Stimulated activated naive CD4-positive, alpha-beta T cell treated with Interleukin-2 at 50 U/mL for 16 hours (primary cell): ENCODE results near the gene SPOCK3.
"Not testable (repeated sequence)": the region's sequence is repeated elsewhere in the genome, so short reads cannot be mapped to it uniquely, and the experiment has no call there.

Experiments
- DNase-seq: peaks from one replicate; lab custom pipeline; 2025; lab: John Stamatoyannopoulos, UW

Gene SPOCK3

GRCh38 chr4:167234316-167234881 lies at the start of gene SPOCK3:
Gene SPOCK3, minus strand, starts transcription at chr4:167234494.
- DNase-seq = no peak

GRCh38 chr4:167282171-167282864 lies 48.0 kb upstream of the SPOCK3 start:
- no peak for DNase-seq

GRCh38 chr4:167281545-167281944 lies 47.3 kb upstream of the SPOCK3 start:
- DNase-seq = not testable (repeated sequence)

GRCh38 chr4:167274351-167274750 lies 40.1 kb upstream of the SPOCK3 start:
- DNase-seq = no peak

GRCh38 chr4:167265231-167265630 lies 30.9 kb upstream of the SPOCK3 start:
- no peak for DNase-seq

GRCh38 chr4:167248271-167248670 lies 14.0 kb upstream of the SPOCK3 start:
- DNase-seq = no peak

GRCh38 chr4:167239627-167240026 lies 5.3 kb upstream of the SPOCK3 start:
- no peak for DNase-seq

- DNase-seq = no peak
Observed at GRCh38 chr4:167238226-167238625, 3.9 kb upstream of the SPOCK3 start.

GRCh38 chr4:167233685-167234315 lies 494 bp downstream of the SPOCK3 start:
- no peak for DNase-seq

- DNase-seq = no peak
Observed at GRCh38 chr4:167232805-167233684, 1.2 kb downstream of the SPOCK3 start.

- no peak for DNase-seq
Observed at GRCh38 chr4:167230744-167231143, 3.5 kb downstream of the SPOCK3 start.

- DNase-seq = no peak
Observed at GRCh38 chr4:167222099-167222498, 12.2 kb downstream of the SPOCK3 start.

- no peak for DNase-seq
Observed at GRCh38 chr4:167221084-167221483, 13.2 kb downstream of the SPOCK3 start.

GRCh38 chr4:167218022-167218608 lies 16.2 kb downstream of the SPOCK3 start:
- no peak for DNase-seq

- DNase-seq = no peak
Observed at GRCh38 chr4:167216783-167217182, 17.5 kb downstream of the SPOCK3 start.

GRCh38 chr4:167210166-167210565 lies 24.1 kb downstream of the SPOCK3 start:
- DNase-seq = no peak

- no peak for DNase-seq
Observed at GRCh38 chr4:167196344-167197012, 37.8 kb downstream of the SPOCK3 start.

GRCh38 chr4:167190379-167190778 lies 43.9 kb downstream of the SPOCK3 start:
- no peak for DNase-seq

GRCh38 chr4:167185465-167185864 lies 48.8 kb downstream of the SPOCK3 start:
- no peak for DNase-seq

GRCh38 chr4:167183036-167183435 lies 51.3 kb downstream of the SPOCK3 start:
- DNase-seq = no peak

GRCh38 chr4:167177925-167178324 lies 56.4 kb downstream of the SPOCK3 start:
- DNase-seq = no peak
